HEK293 (cell line): ENCODE data around the gene EN2.

ENCODE experiments used
- CTCF ChIA-PET: fragments of 350-600 bp; formaldehyde crosslinking; extraction: SDS; loops from one replicate; lab custom pipeline; 2021; ENCODE audit warnings: antibody characterized with exemption; lab: Yijun Ruan, JAX
- POLR2A ChIA-PET: fragments of 300-600 bp; formaldehyde crosslinking; extraction: SDS; loops from one replicate; lab custom pipeline; 2020; ENCODE audit warnings: antibody characterized with exemption, inconsistent platforms; lab: Yijun Ruan, JAX
- H3K27ac ChIP-seq: fragments of 200-500 bp; sonication (Bioruptor generic); 2 replicates; pipeline ENCODE4 v1.5.1; 2014; ENCODE audit warnings: low read depth, low read length, control low read depth, inconsistent platforms; ENCODE audit errors: extremely low read depth
- H3K36me3 ChIP-seq, 2 experiments: fragments of 200-500 bp in 1 of 2; sonication (Bioruptor generic) in 1 of 2; 1 replicate in 1 of 2; 2 replicates in 1 of 2; pipeline ENCODE4 v1.5.1; 2014 to 2017; ENCODE audit warnings: inconsistent platforms in 2 of 2, low read length in 2 of 2; ENCODE audit not compliant: control insufficient read depth in 2 of 2, insufficient read depth in 1 of 2
- H3K4me1 ChIP-seq: fragments of 200-500 bp; sonication (Bioruptor generic); 2 replicates; pipeline ENCODE4 v1.5.1; 2014; ENCODE audit warnings: mild to moderate bottlenecking, low read length, inconsistent platforms; ENCODE audit not compliant: control insufficient read depth, insufficient read depth
- H3K4me3 ChIP-seq: 2 replicates; pipeline ENCODE4 v1.5.1; 2011; ENCODE audit warnings: low read depth, mild to moderate bottlenecking, control low read depth, low read length, moderate library complexity
- H3K9me3 ChIP-seq: fragments of 200-500 bp; sonication (Bioruptor generic); 2 replicates; pipeline ENCODE4 v1.5.1; 2014; ENCODE audit warnings: low read depth, low read length, inconsistent platforms; ENCODE audit not compliant: control insufficient read depth, insufficient read depth
- EGR2 ChIP-seq: fragments of 450-650 bp; formaldehyde crosslinking; IDR thresholded peaks from 2 replicates; pipeline ENCODE4 v1.5.1; 2016; ENCODE audit warnings: low read depth, missing biosample characterization, missing genetic modification characterization
- GLIS1 ChIP-seq: fragments of 450-650 bp; formaldehyde crosslinking; IDR thresholded peaks from 2 replicates; pipeline ENCODE4 v1.5.1; 2016; ENCODE audit warnings: missing biosample characterization, missing genetic modification characterization
- TCF7L2 ChIP-seq: IDR thresholded peaks from 2 replicates; pipeline ENCODE4 v1.6.1; 2011; ENCODE audit warnings: low read depth, mild to moderate bottlenecking, inconsistent platforms, low read length, moderate library complexity, borderline replicate concordance
- TRIM28 ChIP-seq: IDR thresholded peaks from 2 replicates; pipeline ENCODE4 v1.6.1; 2011; ENCODE audit warnings: low read length, control low read depth, borderline replicate concordance
- ZBTB20 ChIP-seq: fragments of 450-650 bp; formaldehyde crosslinking; IDR thresholded peaks from 2 replicates; pipeline ENCODE4 v1.5.1; 2016; ENCODE audit warnings: missing biosample characterization, missing genetic modification characterization
- ZBTB44 ChIP-seq: fragments of 450-650 bp; IDR thresholded peaks from 2 replicates; pipeline ENCODE4 v1.5.1; 2018; ENCODE audit warnings: missing biosample characterization, mild to moderate bottlenecking, missing genetic modification characterization
- ZBTB49 ChIP-seq: fragments of 450-650 bp; formaldehyde crosslinking; IDR thresholded peaks from 2 replicates; pipeline ENCODE4 v1.5.1; 2016; ENCODE audit warnings: missing biosample characterization, missing genetic modification characterization, low read depth
- ZBTB6 ChIP-seq: fragments of 450-650 bp; formaldehyde crosslinking; IDR thresholded peaks from 2 replicates; pipeline ENCODE4 v1.5.1; 2017; ENCODE audit warnings: missing biosample characterization, missing genetic modification characterization
- ZNF19 ChIP-seq: fragments of 450-650 bp; formaldehyde crosslinking; IDR thresholded peaks from 2 replicates; pipeline ENCODE4; 2016; ENCODE audit warnings: missing biosample characterization, missing genetic modification characterization, low read depth
- ZNF202 ChIP-seq: fragments of 450-650 bp; formaldehyde crosslinking; IDR thresholded peaks from 2 replicates; pipeline ENCODE4 v1.5.1; 2016; ENCODE audit warnings: missing biosample characterization, missing genetic modification characterization, borderline replicate concordance
- ZNF211 ChIP-seq: fragments of 450-650 bp; formaldehyde crosslinking; IDR thresholded peaks from 2 replicates; pipeline ENCODE4 v1.5.1; 2016; ENCODE audit warnings: low read depth, missing biosample characterization, missing genetic modification characterization
- ZNF221 ChIP-seq: fragments of 450-650 bp; formaldehyde crosslinking; IDR thresholded peaks from 2 replicates; pipeline ENCODE4 v1.5.1; 2017; ENCODE audit warnings: missing biosample characterization, missing genetic modification characterization, borderline replicate concordance
- ZNF239 ChIP-seq: fragments of 450-650 bp; formaldehyde crosslinking; IDR thresholded peaks from 2 replicates; pipeline ENCODE4 v1.5.1; 2016; ENCODE audit warnings: missing biosample characterization, missing genetic modification characterization
- ZNF292 ChIP-seq: fragments of 450-650 bp; formaldehyde crosslinking; IDR thresholded peaks from 2 replicates; pipeline ENCODE4 v1.5.1; 2016; ENCODE audit warnings: low read depth, missing biosample characterization, missing genetic modification characterization, borderline replicate concordance
- ZNF341 ChIP-seq: fragments of 450-650 bp; formaldehyde crosslinking; IDR thresholded peaks from 2 replicates; pipeline ENCODE4; 2016; ENCODE audit warnings: low read depth, missing biosample characterization, missing genetic modification characterization
- ZNF398 ChIP-seq: fragments of 450-650 bp; formaldehyde crosslinking; IDR thresholded peaks from 2 replicates; pipeline ENCODE4 v1.5.1; 2017; ENCODE audit warnings: missing biosample characterization, missing genetic modification characterization
- ZNF416 ChIP-seq: fragments of 450-650 bp; formaldehyde crosslinking; IDR thresholded peaks from 2 replicates; pipeline ENCODE4 v1.5.1; 2016; ENCODE audit warnings: missing biosample characterization, missing genetic modification characterization
- ZNF48 ChIP-seq: fragments of 450-650 bp; formaldehyde crosslinking; IDR thresholded peaks from 2 replicates; pipeline ENCODE4 v1.5.1; 2016; ENCODE audit warnings: missing biosample characterization, missing genetic modification characterization
- ZNF501 ChIP-seq: fragments of 450-650 bp; formaldehyde crosslinking; IDR thresholded peaks from 2 replicates; pipeline ENCODE4 v1.5.1; 2016; ENCODE audit warnings: missing biosample characterization, missing genetic modification characterization
- ZNF549 ChIP-seq: fragments of 450-650 bp; IDR thresholded peaks from 2 replicates; pipeline ENCODE4 v1.5.1; 2018; ENCODE audit warnings: missing biosample characterization, missing genetic modification characterization, mild to moderate bottlenecking, inconsistent platforms, moderate library complexity
- ZNF571 ChIP-seq: fragments of 450-650 bp; formaldehyde crosslinking; IDR thresholded peaks from 2 replicates; pipeline ENCODE4 v1.5.0; 2017; ENCODE audit warnings: missing biosample characterization, missing genetic modification characterization
- ZNF600 ChIP-seq: fragments of 450-650 bp; formaldehyde crosslinking; IDR thresholded peaks from 2 replicates; pipeline ENCODE4 v1.5.1; 2016; ENCODE audit warnings: missing biosample characterization, missing genetic modification characterization
- ZNF610 ChIP-seq: fragments of 450-650 bp; formaldehyde crosslinking; IDR thresholded peaks from 2 replicates; pipeline ENCODE4 v1.5.1; 2016; ENCODE audit warnings: missing biosample characterization, missing genetic modification characterization, borderline replicate concordance
- ZNF623 ChIP-seq: fragments of 450-650 bp; formaldehyde crosslinking; IDR thresholded peaks from 2 replicates; pipeline ENCODE4 v1.5.1; 2016; ENCODE audit warnings: missing biosample characterization, missing genetic modification characterization
- ZNF670 ChIP-seq: fragments of 450-650 bp; formaldehyde crosslinking; IDR thresholded peaks from 2 replicates; pipeline ENCODE4 v1.5.1; 2016; ENCODE audit warnings: missing biosample characterization, missing genetic modification characterization, low read depth
- ZNF843 ChIP-seq: fragments of 450-650 bp; formaldehyde crosslinking; IDR thresholded peaks from 2 replicates; pipeline ENCODE4 v1.5.1; 2016; ENCODE audit warnings: missing biosample characterization, missing genetic modification characterization
- ZSCAN16 ChIP-seq: fragments of 450-650 bp; formaldehyde crosslinking; IDR thresholded peaks from 2 replicates; pipeline ENCODE4 v1.5.1; 2016; ENCODE audit warnings: missing biosample characterization, missing genetic modification characterization
- ZSCAN4 ChIP-seq: fragments of 450-650 bp; formaldehyde crosslinking; IDR thresholded peaks from 2 replicates; pipeline ENCODE4 v1.5.1; 2017; ENCODE audit warnings: missing biosample characterization, missing genetic modification characterization

The EN2 gene

GRCh38 chr7:155408651-155409586 lies 49.0 kb upstream of the EN2 start (continued):
- no peak for TF ChIP-seq ZNF19
- TF ChIP-seq ZNF549 (tag by site-specific recombination), result no peak
- TF ChIP-seq TRIM28, result 0 out of 2 replicates have a peak, but pooled peaks have one; percentile 59
- no peak for TF ChIP-seq ZNF416 (tag by site-specific recombination)
- TF ChIP-seq ZNF501 (tag by site-specific recombination), result no peak
- no peak for TF ChIP-seq ZBTB6 (tag by site-specific recombination)
- no peak for TF ChIP-seq ZNF48
- TF ChIP-seq ZNF843, result no peak
- no peak for TF ChIP-seq ZSCAN4 (tag by site-specific recombination)
- TF ChIP-seq ZNF610, result peak; percentile 72; the same call in 1 of the 2 replicates
- no peak for TF ChIP-seq ZNF211
- TF ChIP-seq ZNF239, result no peak
- TF ChIP-seq TCF7L2, result no peak
- TF ChIP-seq, all 188 proteins: peak for 13

GRCh38 chr7:155409980-155410379 lies 47.9 kb upstream of the EN2 start:
- H3K4me3 ChIP-seq, result no peak overlapping the region
- no peaks in the 10 kb centered on the region for H3K4me1 ChIP-seq
- POLR2A ChIA-PET, result no interaction called here
- H3K36me3 ChIP-seq, result no peaks in the 10 kb centered on the region
- H3K27ac ChIP-seq, result no peak overlapping the region
- CTCF ChIA-PET, result interaction anchor here (0.9 kb wide), 2 partner anchors 19 to 30 kb away, joined by 3 read pairs; no protein-coding TSS in a partner anchor
- no peaks in the 10 kb centered on the region for H3K9me3 ChIP-seq
- no peak for TF ChIP-seq GLIS1
- TF ChIP-seq ZNF600 (tag by site-specific recombination), result no peak
- no peak for TF ChIP-seq ZNF292 (tag by site-specific recombination)
- no peak for TF ChIP-seq ZBTB44 (tag by site-specific recombination)
- TF ChIP-seq ZNF843, result no peak
- no peak for TF ChIP-seq ZNF341 (tag by site-specific recombination)
- TF ChIP-seq ZNF202, result no peak
- TF ChIP-seq ZSCAN16 (tag by site-specific recombination), result no peak
- TF ChIP-seq ZBTB49 (tag by site-specific recombination), result no peak
- TF ChIP-seq ZBTB20 (tag by site-specific recombination), result no peak
- no peak for TF ChIP-seq ZNF398 (tag by site-specific recombination)
- TF ChIP-seq ZNF571 (tag by site-specific recombination), result no peak
- no peak for TF ChIP-seq ZNF19
- no peak for TF ChIP-seq ZNF221 (tag by site-specific recombination)
- TF ChIP-seq EGR2 (tag by site-specific recombination), result no peak
- TF ChIP-seq ZNF670, result no peak
- no peak for TF ChIP-seq ZNF623 (tag by site-specific recombination)
